ENCODE measurements around the gene INPP4B. TPM values are rescaled to one million over a fixed set of nuclear protein-coding genes. Genes with fewer than 3 reads are reported as not detected.

INPP4B gene
- total and polyA plus RNA-seq, 2 of the 4 experiments (the other 2 are of a cell fraction): 1.8 to 14.0 TPM

GRCh38 chr4:142130666-142131065, 715.4 kb downstream of the INPP4B start:
- H4K8ac ChIP-seq (ENCODE audit: low read depth in 2 of 2, low read length in 2 of 2): peak overlapping the region in 1 of 2 experiments; percentile 22; a peak in 1 of 4 replicates
- no CpG with 5 or more reads among the region's 1 CpG for WGBS, 2 experiments (ENCODE audit: extremely low coverage in 2 of 2, insufficient read length in 1 of 2)
- H2BK5ac ChIP-seq (ENCODE audit: low read depth, low read length, poor library complexity, severe bottlenecking): no peak overlapping the region
- H3K14ac ChIP-seq (replicated peaks; ENCODE audit: low read depth, low read length): no peak overlapping the region
- in situ Hi-C loops (cut with MboI; ENCODE audit: low sequenced_read_pairs) (loop anchor here (5.0 to 10.0 kb wide), 3 partner anchors 224 to 712 kb away; no protein-coding TSS in a partner anchor), intact Hi-C loops (cut with micrococcal nuclease) (loop anchor here (5.0 kb wide), 1 partner anchor 492 kb away; no protein-coding TSS in a partner anchor), dilution Hi-C loops (cut with HindIII; ENCODE audit: low sequenced_read_pairs, unreplicated experiment) (no loop called here)
- no peak overlapping the region for H3K56ac ChIP-seq (ENCODE audit: extremely low read depth, insufficient read depth, low read length)
- no peak overlapping the region for H3K27ac ChIP-seq (ENCODE audit: insufficient read depth, low read length)
- H3K9me3 ChIP-seq (ENCODE audit: control insufficient read depth, insufficient read depth, low read length): no peaks in the 10 kb centered on the region
- H2BK120ac ChIP-seq (ENCODE audit: low read depth, low read length): no peak overlapping the region
- H2AK5ac ChIP-seq (ENCODE audit: low read depth, low read length): no peak overlapping the region
- H2BK15ac ChIP-seq (ENCODE audit: low read depth, low read length): no peak overlapping the region
- H3K18ac ChIP-seq (ENCODE audit: low read depth, low read length): peak overlapping the region; percentile 44; the same call in 1 of the 2 replicates
- H3K4me1 ChIP-seq (ENCODE audit: control insufficient read depth, insufficient read depth, low read length): peaks cover 5% of the 10 kb centered on the region
- no TSS peak for BruUV-seq (replicated peaks)
- no peak overlapping the region for H3K4me3 ChIP-seq (ENCODE audit: insufficient read depth, low read depth, low read length)
- CTCF ChIA-PET: no interaction called here
- H4K91ac ChIP-seq (ENCODE audit: insufficient read depth, low read depth, low read length): no peak overlapping the region
- POLR2A ChIA-PET (ENCODE audit: unreplicated experiment): no interaction called here
- TF ChIP-seq POLR2A (IDR thresholded peaks at IDR 0.05; ENCODE audit: low read depth, low read length) (no peak), MXI1 (IDR thresholded peaks at IDR 0.05; ENCODE audit: borderline replicate concordance, low read depth, low read length) (no peak), MAZ (IDR thresholded peaks at IDR 0.05; ENCODE audit: borderline replicate concordance, low read depth, low read length) (no peak), CHD1 (IDR thresholded peaks at IDR 0.05; ENCODE audit: low read depth, low read length) (no peak), MAFK (IDR thresholded peaks at IDR 0.05; ENCODE audit: low read depth, low read length) (no peak), NFE2L2 (IDR thresholded peaks at IDR 0.05; ENCODE audit: low read depth, low read length) (no peak), CTCF (conservative IDR thresholded peaks at IDR 0.05; ENCODE audit: low read depth, low read length) (no peak), USF2 (IDR thresholded peaks at IDR 0.05; ENCODE audit: low read depth, low read length) (no peak), RFX5 (IDR thresholded peaks at IDR 0.05; ENCODE audit: low read depth, low read length) (no peak), RCOR1 (IDR thresholded peaks at IDR 0.05; ENCODE audit: insufficient replicate concordance, low read length) (no peak), ELK1 (IDR thresholded peaks at IDR 0.05; ENCODE audit: borderline replicate concordance, low read depth, low read length) (no peak), RAD21 (IDR thresholded peaks at IDR 0.05; ENCODE audit: low read length) (no peak), BHLHE40 (IDR thresholded peaks at IDR 0.05; ENCODE audit: low read depth, low read length) (no peak), FOS (IDR thresholded peaks at IDR 0.05; ENCODE audit: low read depth, low read length) (no peak), CEBPB (IDR thresholded peaks at IDR 0.05; ENCODE audit: low read depth, low read length) (no peak), SMC3 (IDR thresholded peaks at IDR 0.05; ENCODE audit: low read depth, low read length) (no peak)
- no peaks in the 10 kb centered on the region for H3K36me3 ChIP-seq (ENCODE audit: control insufficient read depth, insufficient read depth, low read length)
- no peak overlapping the region for H4K5ac ChIP-seq (ENCODE audit: low read depth, low read length)
- no peak overlapping the region for H2AK9ac ChIP-seq (replicated peaks; ENCODE audit: low read depth, low read length, poor library complexity)
- H3K23ac ChIP-seq (ENCODE audit: low read depth, low read length): no peak overlapping the region
- no peaks in the 10 kb centered on the region for H4K20me1 ChIP-seq (ENCODE audit: insufficient read depth, low read length)
- 0 out of 2 replicates have a peak overlapping the region, but pooled peaks have one; percentile 6 for H3K4ac ChIP-seq (ENCODE audit: low read depth, low read length)
- ATAC-seq (ENCODE audit: low read depth) (no peak), DNase-seq (no peak)
- H3K9ac ChIP-seq (ENCODE audit: low read depth, low read length): no peak overlapping the region
- no peaks in the 10 kb centered on the region for H3K79me1 ChIP-seq (ENCODE audit: low read depth in 1 of 2, low read length in 2 of 2)
- no peak overlapping the region for H2AFZ ChIP-seq (replicated peaks; ENCODE audit: low read length, poor library complexity)
- no peak overlapping the region for H2BK20ac ChIP-seq (ENCODE audit: low read depth, low read length)
- H3K27me3 ChIP-seq (ENCODE audit: control insufficient read depth, insufficient read depth, low read length): no peaks in the 10 kb centered on the region
- no peak overlapping the region for H3K4me2 ChIP-seq (ENCODE audit: low read depth, low read length)
- no peaks in the 10 kb centered on the region for H3K9me1 ChIP-seq (ENCODE audit: insufficient read depth, low read length)
